GM19240 (cell line): ENCODE results near the gene PDLIM4.

Experiments used
- DNase-seq: peaks from one replicate; pipeline ENCODE4 v3.0.0; 2011; ENCODE audit warnings: low spot score; ENCODE audit not compliant: insufficient read length

Gene PDLIM4

DNA sequence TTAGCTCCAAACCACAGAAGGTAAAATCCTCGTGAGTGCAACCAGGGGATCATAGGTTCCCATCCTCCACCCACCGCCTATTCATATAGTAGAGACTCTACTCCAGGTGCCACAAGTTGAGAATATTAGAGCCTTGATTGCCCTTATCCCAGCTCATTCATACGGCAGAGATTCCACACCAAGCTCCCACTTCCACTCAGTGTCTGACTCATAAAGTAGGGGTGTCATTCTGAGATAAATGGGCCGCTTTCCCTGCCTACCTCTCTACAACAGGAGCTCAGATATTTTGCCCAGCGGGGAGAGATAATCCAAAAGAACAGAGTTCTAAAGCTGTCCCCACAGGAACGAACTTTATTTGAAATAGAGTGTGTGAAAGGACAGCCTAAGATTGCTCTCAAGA, 46.1 kb downstream of the PDLIM4 start:
- no peak for DNase-seq

DNA sequence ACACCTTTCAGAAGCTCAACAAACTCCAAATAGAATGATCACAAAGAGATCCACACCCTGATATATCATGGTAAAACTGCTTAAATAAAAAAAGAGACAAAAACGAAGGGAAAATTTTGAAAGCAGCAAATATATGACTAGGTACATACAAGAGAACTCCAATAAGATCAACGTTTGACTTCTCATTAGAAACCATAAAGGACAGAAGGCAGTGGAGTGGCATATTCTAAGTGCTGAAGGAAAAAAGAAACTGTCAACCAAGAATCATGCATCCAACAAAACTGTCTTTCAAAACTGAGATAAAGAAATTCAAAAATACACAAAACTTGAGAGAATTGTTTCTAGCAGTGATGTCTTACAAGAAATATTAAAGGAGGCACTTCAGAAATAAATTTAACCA, 47.9 kb downstream of the PDLIM4 start:
- DNase-seq: no peak

DNA sequence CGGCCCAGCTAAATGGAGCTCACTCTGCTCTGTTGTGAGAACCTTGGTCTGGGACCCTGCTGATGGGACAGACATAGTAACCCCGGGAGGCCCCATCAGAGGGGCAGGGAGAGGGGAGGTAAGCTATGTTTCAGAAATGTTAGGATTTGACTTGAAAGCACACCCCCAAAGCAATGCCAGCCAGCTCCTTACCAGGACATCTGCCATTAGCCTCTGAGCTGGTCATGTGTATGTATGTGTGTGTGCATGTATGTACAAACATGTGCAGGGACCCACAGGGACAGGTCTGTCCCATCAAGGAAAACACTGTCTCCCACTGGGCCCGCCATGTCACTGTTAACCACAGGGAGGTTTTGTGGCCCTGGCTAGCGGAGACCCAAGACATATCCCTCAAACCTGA, 51.2 kb downstream of the PDLIM4 start:
- no peak for DNase-seq

DNA sequence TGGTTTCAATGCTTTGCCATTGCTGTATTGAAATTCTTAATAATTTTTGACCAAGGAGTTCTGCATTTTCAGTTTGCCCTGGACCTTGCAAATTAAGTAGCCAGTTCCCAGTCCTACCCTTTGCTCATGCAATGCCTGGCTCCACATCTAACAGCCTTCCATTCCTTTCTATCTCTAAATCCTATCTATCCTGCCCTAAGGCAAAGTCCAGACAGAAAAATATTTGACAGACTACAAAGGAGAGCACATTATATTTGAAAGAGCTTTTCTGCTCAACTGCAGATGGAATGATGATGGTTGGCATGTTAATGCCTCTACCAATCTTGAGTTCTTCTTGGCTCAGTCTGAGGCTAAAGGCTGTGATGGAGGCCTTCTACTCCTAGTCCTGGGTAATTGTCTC, 52.2 kb downstream of the PDLIM4 start:
- no peak for DNase-seq

DNA sequence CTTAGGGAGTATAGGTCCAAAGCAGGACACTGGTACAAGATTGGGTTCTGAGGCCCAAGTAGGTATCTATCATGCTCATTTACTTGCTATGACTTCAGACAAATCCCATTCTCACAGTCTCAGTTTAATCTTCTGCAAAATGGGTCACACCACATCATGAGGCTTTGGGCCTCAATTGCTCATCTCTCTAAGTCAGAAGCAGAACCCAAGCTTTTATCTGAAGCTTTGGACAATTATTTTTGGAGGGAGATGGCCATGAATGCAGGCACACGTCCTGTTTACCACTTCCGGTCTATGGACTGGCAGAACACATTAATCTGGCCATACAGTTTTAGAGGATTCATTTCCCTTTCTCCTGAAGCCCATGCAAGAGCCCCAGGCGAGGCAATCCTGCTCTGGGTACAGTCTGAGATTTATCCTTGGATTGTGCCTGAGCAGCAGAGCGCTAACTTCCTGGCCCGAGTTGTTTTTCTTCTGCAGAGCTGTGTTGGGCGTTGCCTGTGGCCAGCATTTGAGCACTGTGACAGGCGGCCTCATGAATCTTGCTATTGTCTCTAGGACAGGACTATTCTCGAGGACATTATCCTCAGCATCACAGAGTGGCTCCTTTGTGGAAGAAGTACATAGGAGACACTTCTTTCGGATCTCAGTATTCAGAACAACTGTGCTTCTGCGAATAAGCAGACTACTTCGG, 52.8 kb downstream of the PDLIM4 start:
- DNase-seq: no peak

DNA sequence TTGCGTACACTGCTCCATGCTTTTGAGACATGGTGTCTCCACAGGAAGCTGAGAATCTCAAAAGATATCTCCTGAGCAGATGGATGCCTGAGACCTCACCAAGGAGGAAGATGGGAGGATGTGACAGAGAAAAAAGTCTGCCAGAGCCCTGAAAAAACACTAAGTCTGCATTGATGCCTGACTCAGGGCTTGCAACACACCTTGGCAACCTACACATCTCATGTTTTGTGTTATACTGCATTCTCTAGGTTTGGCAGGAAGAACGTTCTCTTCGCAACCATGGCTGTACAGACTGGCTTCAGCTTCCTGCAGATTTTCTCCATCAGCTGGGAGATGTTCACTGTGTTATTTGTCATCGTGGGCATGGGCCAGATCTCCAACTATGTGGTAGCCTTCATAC, 55.9 kb downstream of the PDLIM4 start:
- DNase-seq: no peak

DNA sequence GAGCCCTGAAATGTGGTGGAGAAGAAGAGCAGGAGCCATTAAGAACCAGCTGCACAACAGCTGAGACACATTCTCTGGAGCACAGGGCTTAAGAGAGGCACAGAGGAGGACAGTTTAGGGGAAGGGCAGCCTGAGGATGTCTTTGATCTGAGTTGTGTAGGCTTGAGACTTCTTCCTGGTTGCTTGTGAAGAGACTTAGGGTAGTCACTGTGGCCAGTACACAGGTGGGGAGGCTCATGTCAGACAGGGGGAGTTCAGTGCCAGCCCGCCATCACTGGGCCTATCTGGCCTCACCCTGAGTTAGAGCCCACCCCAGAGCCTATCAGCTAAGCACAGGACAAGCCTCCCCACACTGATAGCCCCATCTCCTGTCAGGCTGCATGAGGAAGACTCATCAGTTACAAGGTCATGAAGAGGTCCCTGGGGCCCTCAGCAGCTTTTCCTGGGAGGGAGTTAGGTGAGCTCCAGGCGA, 56.5 kb downstream of the PDLIM4 start:
- DNase-seq: no peak

DNA sequence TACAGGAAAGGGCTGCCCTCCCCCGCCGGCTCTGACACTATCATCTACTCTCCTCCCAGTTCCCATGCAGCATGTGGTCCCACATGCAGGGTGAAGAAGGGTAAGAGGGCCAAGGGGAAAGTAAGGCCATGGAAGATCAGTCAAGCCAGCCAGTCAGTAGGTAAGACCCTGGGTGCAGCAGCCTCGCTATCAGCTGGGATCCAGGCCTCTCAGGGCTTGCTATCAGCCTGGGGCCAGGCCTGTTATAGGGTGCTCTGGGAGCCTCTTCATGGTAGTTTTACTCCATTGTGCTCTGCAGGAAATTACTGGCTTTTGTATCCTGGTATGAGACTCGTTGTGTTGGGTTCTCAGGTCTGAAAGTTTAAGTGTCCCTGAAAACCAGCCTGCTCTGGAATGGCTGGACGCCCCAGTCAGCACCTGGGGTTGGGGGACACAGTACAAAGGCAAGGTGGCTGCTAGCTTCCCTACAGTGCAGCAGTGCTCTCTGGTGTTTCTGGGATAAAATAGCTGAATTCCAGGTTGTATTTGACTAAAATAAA, 58.1 kb downstream of the PDLIM4 start:
- no peak for DNase-seq

DNA sequence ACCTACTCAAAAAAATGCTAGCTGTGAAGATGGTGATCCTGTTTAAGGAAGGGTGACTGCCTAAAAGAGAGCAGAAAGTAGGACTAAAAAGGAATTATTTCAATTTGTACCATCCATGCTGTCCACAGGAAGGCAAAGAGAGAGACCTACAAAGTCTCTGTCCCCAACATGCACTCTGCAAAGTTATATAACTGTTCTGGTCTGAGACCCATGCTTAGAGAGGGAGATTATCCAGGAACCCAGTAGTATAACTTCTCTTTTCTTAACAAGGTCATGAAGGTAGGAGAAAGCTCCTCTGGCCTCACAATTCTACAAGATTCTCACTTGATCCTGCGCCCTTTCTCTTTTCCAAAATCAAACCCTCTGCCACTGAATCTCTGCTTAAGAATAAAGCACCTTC, 62.5 kb downstream of the PDLIM4 start:
- DNase-seq: no peak

DNA sequence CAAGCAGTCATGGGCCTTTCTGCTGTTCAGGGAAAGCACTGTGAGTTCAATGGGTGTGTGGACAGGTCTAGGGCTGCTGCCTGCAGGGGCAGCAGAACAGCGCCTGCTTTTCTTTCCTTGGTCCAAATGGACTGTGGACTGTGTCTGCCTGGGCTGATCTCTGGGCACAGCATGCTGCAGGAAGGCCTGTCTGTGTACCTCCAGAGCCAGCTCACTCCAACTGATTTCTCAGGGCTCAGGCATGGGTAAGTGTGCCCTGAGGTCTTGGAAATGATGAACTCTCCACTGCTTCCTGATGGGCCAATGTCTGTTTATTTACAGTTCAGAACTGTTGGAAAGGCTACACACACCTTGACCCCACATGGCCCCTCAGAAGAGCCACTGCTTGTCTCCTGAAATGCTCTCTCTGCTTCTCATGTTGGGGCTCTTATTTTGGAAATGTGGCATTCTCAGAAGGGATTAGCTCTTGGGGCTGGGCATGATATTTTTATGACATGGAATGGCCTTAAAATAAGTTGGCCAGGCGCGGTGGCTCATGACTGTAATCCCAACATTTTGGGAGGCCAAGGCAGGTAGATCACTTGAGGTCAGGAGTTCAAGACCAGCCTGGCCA, 63.7 kb downstream of the PDLIM4 start:
- no peak for DNase-seq

DNA sequence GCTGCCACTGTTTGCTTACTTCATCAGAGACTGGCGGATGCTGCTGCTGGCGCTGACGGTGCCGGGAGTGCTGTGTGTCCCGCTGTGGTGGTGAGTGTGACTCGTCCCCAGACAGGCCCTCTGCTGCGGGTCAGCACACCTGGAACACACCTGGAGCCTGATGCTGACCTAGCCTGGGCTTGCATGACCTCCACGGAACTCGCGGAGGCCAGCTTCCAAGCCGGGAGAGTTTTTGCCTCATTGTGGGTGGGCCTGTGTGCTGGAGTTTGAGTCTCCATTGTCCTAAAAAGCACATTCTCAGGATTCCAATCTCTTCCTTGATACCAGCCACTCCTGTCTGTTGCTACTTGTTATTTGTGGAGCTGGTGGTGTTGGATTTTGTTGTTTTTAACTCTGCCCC, 64.8 kb downstream of the PDLIM4 start:
- DNase-seq: no peak
